Femur (tissue), 1 donor: ENCODE measurements around the gene AP1S2.
"Not testable (repeated sequence)": the region's sequence is repeated elsewhere in the genome, so short reads cannot be mapped to it uniquely, and the experiment has no call there.

Experiments used
- DNase-seq: peaks from one replicate; pipeline ENCODE4 v3.0.0-alpha.2; 2017

AP1S2 gene

DNA sequence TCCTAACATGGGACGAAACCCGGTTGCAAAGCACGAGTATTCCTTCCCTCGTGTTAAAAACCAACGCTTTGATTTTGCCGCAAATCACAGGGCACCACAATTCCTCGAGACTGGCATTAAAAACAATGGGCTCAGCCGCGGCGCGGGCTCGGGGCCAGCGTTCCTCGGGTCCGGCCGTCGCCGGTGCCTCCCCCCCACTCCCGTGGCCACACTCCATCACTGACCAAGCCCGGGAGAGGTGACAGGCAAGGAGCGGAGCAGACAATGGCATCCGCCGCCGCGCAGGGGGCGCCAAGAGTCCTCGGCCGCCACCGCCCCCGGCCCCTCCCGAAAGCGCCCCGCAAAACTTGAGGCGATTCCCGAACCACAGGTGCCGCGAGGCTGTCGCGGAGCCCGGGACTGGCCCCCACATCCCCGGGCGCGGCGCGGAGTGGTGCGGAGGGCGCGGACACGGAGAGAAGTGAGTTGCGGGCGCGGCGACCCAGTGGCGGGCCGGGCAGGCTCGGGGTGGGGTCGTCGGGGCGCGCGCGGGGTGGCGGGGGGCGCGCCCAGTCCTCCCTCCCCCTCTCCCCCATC is 445 bp downstream of the AP1S2 start:
- peak; percentile 60 for DNase-seq

DNA sequence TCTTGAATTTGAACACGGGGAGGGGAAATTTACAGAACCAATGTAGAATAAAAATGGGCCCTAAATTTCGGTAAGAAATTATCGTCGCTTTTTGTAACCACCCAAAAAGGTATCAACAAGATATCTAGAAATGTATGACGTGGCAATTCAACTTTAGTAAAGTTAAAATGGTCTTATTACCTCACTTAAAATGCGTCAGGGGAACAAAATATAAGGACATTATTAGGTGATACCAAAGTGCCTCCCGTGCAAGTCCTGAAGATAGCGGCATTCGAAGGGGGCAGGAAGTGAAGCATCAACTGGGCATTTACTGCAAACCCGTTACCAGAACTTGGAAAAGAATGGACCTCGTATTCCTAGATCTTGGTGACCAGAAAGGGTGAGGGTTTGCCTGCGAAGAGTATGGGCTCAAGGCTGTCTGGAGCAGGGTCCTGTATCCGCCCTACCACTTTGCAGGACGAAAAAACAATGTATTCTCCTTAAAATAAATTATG is 980 bp downstream of the AP1S2 start:
- DNase-seq: no peak

DNA sequence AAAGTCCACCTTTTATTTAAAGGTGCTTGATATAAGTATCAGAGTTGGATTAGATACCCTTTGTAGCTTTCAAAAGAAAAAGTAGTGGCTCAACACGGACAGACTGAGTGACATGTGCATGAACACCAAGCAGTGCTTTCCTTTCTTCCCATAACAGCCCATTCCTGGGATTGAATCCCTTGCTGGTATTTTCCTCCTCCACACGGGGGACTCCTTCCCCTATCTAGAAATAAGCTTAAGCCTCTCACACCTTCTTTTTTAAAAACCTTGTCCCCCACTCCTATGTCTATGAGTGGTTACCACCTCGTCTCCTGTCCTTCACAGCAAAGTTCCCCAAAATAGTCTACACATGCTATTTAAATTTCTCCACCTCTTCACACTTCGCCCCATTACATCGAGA is 5.1 kb downstream of the AP1S2 start:
- DNase-seq: no peak

DNA sequence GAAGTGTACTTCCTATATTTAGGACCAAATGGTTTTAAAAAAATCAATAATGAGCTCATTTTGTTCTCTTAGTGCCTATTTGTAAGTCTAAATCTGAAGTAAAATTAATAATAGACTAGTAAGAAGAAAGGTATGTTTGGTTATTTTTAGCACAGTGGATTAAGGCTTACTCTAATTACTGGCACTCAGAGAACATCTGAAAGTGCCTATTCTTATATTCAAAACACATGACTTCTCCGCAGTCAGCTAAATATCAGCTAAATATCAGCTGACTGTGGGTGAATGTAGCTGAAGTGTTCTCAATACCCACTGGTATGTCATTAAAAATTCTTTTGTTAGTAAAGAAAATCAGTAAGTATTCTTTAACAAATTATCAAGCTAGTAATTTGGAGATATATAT is 6.0 kb downstream of the AP1S2 start:
- DNase-seq: no peak

DNA sequence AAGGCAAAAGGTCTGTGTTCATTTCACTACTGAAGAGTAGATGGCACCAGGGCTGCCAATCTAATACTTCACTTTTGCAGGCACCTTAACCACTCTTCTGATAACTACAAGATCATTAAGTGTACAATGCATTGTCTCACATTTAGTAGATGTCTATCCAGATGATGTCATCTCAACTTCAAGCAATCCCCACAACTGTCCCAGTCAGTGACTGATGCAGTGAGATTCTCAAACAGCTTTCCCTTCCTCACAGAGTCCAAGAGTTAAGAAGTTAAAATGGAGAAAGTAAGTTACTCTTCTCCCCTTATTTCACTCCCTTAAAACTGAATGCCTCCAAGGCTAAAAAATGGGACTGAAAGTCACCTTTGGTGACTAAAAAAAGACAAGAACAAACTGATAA is 10.7 kb downstream of the AP1S2 start:
- no peak for DNase-seq

DNA sequence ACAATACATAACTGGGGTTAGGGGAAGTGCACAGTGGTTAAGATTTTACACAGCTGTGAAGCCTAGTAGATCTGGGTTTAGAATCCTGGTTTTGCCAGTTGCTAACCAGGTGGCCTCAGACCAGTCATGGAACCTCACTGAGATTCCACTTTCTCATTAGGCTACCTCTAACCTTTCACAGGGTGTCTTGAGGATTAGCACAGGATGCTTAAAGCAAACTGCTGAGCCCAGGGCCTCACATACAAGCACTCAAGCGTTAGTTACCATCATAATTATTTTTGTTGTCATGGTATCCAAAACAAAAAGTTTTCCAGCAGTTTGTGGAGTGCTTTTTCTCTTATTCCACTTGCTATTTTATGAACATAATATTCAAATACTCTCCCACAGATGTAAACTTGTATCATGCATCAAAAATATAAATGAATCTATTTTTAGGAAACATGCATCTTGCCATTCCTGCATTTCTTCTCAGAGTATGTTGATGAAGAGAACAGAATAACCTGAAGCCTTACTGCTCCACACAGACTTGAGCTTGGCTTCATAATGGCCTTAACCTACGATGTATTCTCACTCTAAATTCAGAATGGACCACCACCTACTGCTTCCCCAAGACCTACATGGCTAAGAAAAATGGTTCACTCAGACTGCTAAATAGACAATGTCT is 12.6 kb downstream of the AP1S2 start:
- DNase-seq: no peak

DNA sequence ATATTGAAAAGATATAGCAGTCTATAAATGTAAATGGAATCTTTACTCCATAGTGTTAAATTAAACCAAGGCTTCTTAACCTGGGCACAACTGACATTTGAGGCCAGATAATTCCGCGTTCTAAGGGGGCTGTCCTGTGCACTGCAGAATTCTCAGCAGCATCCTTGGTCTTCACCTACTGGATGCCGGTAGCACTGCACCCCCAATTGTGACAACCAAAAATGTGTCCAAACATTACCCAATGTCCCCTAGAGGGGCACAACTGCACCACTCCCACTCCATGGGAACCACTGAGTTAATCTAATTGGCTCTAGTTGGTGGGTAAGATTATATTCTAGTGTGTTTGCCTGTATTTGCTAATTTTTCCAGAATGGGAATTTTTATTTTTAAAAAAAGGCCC is 16.6 kb downstream of the AP1S2 start:
- no peak for DNase-seq

DNA sequence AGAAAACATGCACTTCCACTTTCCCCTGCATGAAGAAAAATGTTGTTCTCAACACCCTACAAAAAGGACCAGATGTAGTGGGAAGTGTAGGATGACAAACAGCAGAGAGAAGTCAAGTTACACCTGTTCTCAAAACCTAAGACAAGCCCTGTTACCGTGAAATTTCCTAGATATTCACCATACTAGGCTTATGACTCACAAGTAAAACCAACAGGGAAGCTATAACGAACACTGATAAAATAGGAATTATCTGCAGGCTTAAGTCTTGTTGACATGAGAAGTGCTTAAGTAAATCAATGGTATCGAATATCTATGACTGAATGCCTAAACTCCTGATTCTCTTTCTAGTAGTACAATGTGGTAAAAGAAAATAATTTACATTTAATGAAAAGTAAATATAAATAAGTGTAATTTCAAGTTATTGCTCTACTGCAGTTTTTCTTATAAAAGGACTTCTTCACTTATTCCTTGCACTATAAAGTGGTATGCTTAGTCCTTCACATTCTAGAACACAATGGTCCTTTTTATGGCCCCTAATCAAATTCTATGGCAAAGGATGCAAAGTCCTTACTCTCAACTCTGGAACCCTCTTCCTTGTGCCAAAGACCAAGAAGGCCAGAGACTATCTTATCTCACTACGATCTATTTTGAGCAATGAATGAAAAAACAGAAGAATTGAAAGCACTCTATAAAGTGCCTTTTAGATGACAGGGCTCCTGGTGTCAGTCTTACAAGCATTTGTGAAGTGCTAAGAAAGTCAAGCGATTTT is 19.6 kb downstream of the AP1S2 start:
- DNase-seq: no peak

DNA sequence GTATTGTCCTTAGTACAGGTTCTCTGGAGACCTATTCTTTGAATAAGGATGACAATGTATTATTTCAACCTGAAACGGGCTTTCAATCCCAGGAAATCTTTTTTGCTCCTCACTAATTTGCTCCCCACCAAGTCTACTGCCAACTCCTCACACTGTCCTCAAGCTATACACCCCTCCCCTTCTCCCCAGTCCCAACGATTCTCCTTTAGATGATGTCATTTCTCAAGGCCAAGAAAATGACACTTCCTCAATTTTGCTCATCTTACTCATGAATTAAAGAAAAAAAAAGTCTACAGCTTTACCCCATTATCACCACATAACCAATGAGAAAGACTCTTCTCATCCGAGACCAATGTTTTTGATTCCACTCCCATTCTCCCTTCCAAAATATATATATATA is 20.6 kb downstream of the AP1S2 start:
- DNase-seq: no peak

DNA sequence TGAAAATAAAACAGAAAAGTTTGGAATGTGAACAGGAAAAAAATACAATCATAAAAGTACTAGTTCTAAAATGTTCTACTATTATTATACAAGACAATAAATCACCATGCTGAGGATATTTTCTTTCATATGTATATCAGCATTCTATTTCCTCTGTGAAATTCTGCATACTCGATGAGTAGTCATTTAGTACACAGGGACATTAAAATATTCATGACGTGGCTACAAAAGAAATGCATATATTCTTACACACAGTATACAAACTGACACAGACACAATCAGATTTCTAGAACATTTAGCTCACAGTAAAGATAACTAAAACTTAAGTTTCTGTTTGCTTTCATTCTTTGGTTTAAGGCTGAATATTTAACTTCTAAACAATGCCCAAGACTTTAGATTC is 23.3 kb downstream of the AP1S2 start:
- not testable (repeated sequence) for DNase-seq

DNA sequence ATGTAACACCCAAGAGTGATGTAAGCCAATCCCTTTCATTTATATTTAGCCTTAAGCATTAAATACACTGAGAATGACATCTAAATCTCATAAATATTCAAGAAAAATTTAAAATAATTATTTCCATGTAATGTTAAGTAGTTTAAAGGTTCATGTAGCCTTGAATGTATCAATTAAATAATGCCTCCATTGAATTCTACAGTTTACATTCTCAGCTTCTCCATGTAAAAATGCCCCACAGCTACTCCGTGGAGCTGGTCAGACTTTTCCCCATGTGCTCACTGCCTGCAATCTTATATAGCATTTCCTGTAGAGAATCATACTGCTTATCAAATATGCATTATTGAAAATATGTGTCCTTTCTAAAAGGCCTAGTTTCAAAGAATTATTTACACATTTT is 25.4 kb downstream of the AP1S2 start:
- no peak for DNase-seq

DNA sequence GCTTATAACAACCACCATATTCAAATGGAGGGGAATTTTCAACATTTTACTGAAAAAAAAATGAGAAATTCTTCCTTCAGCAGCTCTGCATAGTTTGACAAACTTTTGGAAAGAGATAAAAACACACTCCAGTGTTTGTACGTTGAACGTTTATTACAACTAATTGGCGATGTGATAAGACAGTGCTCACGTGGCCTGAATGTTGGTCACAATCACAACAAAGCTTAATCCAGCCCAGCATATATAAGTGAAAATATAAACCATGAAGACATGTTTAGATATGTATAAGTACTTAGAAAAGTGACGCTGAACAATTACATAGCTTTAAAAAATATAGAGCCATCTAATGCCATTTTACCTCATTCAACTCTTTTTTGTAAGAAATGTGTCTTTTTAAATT is 28.7 kb downstream of the AP1S2 start:
- no peak for DNase-seq

DNA sequence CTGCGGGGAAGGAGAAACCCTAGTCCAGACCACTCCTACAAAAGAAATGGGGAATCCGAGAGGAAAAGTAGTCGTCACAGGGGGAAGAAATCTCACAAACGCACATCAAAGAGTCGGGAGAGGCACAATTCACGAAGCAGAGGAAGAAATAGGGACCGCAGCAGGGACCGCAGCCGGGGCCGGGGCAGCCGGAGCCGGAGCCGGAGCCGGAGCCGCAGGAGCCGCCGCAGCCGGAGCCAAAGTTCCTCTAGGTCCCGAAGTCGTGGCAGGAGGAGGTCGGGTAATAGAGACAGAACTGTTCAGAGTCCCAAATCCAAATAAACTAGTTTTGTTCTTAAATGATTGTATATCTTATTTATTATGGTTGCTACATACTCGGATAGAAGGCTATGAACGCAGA is 31.7 kb downstream of the AP1S2 start:
- no peak for DNase-seq

DNA sequence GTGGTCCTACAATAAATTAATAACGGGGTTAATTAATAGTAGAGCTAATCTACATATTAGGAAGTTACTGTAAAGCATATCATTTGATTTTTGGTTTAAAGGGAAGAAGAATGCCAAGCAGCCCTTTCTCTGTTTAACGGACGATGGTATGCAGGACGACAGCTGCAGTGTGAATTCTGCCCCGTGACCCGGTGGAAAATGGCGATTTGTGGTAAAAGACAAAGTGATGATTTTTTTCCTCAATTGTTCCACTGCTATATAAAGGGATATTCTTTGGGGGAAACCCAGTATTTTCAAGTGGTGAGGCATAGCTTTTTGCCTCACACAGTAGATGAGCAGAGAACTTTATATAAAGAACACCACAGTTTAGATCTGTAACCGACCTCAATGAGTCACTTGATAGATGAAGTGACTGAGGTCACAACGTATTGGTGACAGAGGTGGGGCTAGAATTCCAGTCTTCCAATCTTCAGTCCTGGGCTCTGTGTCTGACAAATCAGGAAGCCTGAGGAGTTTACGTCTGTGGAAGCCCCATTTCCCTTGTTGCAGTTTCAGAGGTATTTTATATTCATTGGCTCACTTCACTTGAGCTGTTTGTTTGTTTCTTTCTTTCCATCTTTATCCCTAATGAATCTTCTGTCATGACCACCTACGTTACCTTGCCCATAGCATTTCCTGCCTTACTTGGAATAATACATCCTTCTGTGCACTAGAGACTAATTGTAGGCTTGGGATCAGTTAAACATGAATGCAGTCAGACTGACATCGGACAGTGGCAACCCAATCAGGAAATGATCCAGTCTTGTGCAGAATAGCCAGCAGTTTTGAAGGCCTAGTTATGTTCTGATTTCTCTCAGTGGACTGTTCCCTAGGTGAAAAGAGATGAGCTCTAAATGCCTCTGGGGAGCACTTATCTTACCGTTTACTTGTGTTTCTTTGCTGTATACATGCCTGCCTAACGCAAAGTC is 34.2 kb downstream of the AP1S2 start:
- DNase-seq: peak; percentile 26

DNA sequence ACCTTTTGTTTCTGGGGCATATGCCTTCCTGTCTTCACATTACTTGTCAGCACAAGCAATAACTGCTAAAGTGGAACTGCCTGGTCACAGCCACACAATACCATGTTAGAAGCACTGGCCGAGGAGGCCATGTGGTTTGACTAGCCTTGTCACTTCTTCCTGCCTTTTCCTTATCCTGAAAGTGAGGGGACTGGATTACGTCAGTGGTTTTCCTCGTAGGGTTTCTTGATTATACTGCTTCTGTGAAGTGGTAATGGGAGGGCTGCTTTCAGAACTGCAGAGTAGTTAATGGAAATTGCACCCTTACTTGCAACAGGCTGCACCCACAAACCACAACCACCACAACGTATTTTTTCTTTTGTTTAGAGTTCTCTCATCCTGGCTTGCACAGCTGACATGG is 37.7 kb downstream of the AP1S2 start:
- DNase-seq: peak; percentile 45

DNA sequence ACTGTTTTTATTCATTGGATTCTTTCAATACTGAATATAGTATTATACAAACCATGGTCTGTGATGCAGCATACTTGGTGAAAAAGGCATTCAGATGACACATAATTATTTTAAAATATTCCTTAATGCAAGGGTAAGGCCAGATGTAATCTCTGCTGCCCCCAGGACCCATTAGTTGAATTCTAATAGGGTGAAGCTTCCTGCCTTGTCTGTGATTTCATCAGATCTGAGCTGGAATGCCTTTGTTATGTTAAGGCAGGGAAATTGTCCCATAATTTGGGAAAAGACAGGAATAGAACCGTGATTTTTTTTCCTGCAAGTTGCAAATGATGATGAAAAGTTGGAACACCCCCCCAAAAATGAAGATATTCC is 38.2 kb downstream of the AP1S2 start:
- no peak for DNase-seq

DNA sequence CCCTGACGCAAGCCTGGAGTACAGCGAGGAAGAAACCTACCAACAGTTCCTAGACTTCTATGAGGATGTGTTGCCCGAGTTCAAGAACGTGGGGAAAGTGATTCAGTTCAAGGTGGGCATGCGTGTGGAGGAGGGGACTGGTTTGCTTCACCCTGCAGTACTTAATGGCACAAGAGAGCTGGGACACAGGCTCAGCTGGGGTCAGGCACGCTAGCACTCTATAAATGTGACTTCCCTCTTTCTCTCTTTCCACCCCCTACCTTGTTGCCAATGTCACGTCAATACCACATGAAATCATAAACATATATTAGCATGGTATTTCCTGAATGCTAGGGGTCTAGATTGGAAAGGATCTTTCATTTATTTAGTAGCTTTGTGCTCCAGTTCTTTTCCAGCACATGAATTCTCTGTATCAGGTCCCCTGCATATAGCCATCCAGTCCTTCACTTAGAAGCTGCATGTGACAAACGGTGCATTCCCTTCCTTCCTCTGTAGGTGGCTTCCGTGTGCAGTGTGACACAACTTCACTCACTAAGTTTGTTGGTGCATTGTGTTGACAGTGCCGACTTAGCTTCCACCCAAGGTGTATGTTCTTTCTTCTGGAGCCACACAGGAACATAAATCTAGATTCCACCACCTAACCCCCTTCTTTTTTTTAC is 38.7 kb downstream of the AP1S2 start:
- DNase-seq: no peak

DNA sequence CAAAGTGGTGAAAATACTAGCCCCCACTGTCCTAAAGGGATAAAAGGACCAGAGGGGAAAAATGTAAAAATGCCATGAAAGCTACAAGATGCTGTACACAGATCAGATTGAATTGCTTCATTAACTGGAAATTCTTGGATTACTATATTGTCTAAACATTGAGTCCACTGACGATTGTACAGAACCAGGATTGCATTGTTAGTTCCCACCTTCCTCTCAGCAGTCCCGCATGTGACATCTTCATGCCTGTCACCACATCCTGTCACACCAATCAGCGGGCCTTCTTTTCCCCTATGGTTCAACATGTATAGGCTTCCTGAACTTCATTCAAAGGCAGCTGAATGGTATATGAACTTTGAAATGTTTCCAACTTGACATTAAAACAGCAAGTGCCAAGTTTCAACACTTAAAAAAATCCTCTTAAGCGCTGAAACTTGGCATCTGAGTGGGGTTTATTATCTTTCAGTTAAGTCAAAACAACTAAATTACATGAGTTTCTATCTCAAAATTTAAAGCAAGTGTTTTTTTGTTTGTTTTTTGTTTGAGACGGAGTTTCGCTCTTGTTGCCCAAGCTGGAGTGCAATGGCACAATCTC is 39.7 kb downstream of the AP1S2 start:
- DNase-seq: no peak

DNA sequence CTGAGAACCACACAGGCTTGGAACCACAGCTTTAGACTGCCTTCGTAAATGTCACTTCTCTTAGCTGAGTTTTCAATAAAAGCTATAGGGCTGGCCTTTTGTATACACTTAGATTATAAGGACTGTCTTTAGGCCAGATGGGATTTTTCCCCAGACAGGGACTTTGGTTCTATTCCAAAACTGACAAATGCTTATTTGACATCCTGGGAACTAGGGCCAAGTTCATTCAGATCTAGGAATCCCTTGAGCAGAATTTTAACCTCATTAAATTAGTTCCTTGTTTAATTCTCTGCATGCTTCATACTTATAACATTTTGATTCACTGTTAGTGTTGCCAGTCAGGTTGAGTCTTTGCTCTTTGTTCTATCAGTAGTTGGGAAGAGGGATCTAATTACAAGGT is 41.2 kb downstream of the AP1S2 start:
- no peak for DNase-seq

DNA sequence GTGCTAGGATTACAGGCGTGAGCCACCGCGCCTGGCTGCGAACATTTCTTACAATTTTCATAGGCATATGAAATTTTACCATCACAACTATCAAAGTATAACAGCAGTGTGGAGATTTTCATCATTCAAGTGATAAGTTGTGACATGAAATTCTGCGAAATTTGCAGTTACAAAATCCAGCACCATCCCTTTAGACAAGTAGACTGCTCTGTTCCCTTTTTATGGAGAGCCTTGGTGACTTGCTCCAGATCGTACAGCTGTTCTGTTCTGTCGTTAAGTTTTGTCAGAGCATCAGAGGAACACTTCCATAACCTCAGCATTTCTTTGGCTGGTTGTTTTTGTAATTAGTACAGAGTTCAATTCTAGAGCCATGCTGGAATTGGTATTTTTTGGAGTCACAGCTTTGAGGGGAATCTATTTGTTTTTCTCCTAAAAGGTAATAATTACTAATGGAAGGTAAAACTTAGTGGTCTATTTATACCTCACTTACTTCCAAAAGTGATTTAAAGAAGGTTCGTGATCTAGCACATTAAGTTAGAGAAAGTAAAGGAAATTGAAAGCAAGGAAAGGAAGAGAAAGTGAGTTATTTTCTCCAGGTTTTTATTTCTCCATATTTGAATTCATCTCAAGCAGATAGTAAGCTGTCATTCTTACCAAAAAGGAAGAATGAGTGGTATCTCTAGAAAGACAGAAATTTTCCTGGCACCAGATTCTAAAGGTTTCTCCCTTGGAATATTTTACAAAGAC is 42.2 kb downstream of the AP1S2 start:
- DNase-seq: no peak

DNA sequence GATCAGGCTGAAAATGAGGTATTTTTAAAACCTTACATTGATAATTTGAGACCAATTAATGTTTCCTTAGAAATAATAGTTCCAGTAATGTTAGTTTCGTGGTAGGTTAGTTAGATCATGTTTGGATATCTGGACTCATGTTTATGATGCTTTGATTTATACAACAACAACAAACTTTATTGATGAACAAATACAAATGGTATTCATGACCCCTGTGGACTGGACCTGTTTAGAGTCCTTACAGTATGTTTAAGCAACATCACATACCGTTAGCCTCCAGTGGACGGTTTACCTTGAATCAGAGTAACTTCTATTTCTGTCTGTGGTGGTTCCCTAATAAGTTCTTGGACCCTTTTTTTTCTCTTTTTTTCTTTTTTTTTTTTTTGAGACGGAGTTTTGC is 46.4 kb downstream of the AP1S2 start:
- DNase-seq: no peak
